WTC11 (cell line): ENCODE data around the gene ATG7. TPM values are rescaled to one million over a fixed set of nuclear protein-coding genes. Genes with fewer than 3 reads are reported as not detected.

Experiments used
- ATAC-seq: fragments of 200-7000 bp; cut with Tn5 transposase; 2 replicates; pipeline ENCODE4 v1.10.0; 2021; ENCODE audit warnings: mild to moderate bottlenecking, moderate library complexity
- CTCF ChIA-PET: fragments of 300-600 bp; sonication (Branson Sonifier 250); formaldehyde crosslinking; loops from one replicate; lab custom pipeline; 2021; ENCODE audit warnings: antibody characterized with exemption; lab: Charles Lee
- POLR2A ChIA-PET: fragments of 350-600 bp; sonication (Branson Sonifier 250); formaldehyde crosslinking; loops from one replicate; lab custom pipeline; 2021; ENCODE audit warnings: antibody characterized with exemption; lab: Charles Lee
- DNase-seq: peaks from one replicate; pipeline ENCODE4 v3.0.0; 2021; ENCODE audit warnings: low spot score
- H3K27ac Mint-ChIP-seq: 2 replicates; pipeline ENCODE4 v1.8.0; 2021; ENCODE audit warnings: mixed read lengths
- H3K27me3 Mint-ChIP-seq: 2 replicates; pipeline ENCODE4 v1.8.0; 2021; ENCODE audit warnings: low read depth, mild to moderate bottlenecking, moderate library complexity, mixed read lengths
- H3K36me3 Mint-ChIP-seq: 2 replicates; pipeline ENCODE4 v1.8.0; 2021; ENCODE audit warnings: mixed read lengths
- H3K4me1 Mint-ChIP-seq: 2 replicates; pipeline ENCODE4 v1.8.0; 2022; ENCODE audit warnings: mixed read lengths
- H3K4me3 Mint-ChIP-seq: 2 replicates; pipeline ENCODE4 v1.8.0; 2021; ENCODE audit warnings: mild to moderate bottlenecking, moderate library complexity, mixed read lengths
- H3K9me3 Mint-ChIP-seq: 2 replicates; pipeline ENCODE4 v1.8.0; 2021; ENCODE audit warnings: mixed read lengths
- CREM ChIP-seq: sonication (generic); formaldehyde crosslinking; IDR thresholded peaks from 2 replicates; pipeline ENCODE4 v1.8.1; 2022; ENCODE audit warnings: mild to moderate bottlenecking, missing genetic modification reagents, moderate library complexity
- ESRRA ChIP-seq: sonication (generic); formaldehyde crosslinking; IDR thresholded peaks from 2 replicates; pipeline ENCODE4 v1.8.1; 2022; ENCODE audit warnings: mild to moderate bottlenecking, missing genetic modification reagents, borderline replicate concordance
- FOXJ3 ChIP-seq: sonication (generic); formaldehyde crosslinking; IDR thresholded peaks from 2 replicates; pipeline ENCODE4 v1.9.0; 2021; ENCODE audit warnings: missing genetic modification reagents, mild to moderate bottlenecking, borderline replicate concordance
- JUN ChIP-seq: sonication (generic); formaldehyde crosslinking; IDR thresholded peaks from 2 replicates; pipeline ENCODE4 v1.8.0; 2023; ENCODE audit warnings: mild to moderate bottlenecking, missing genetic modification reagents
- NFYB ChIP-seq: sonication (generic); formaldehyde crosslinking; conservative IDR thresholded peaks from 2 replicates; pipeline ENCODE4 v1.8.0; 2022; ENCODE audit warnings: low read depth, missing genetic modification reagents
- PRRX2 ChIP-seq: fragments of 250-450 bp; sonication (Bioruptor Pico); IDR thresholded peaks from 2 replicates; pipeline ENCODE4 v1.8.0; 2021; ENCODE audit warnings: mild to moderate bottlenecking
- RORB ChIP-seq: fragments of 250-450 bp; sonication (Bioruptor Pico); IDR thresholded peaks from 2 replicates; pipeline ENCODE4 v1.9.0; 2021; ENCODE audit warnings: mild to moderate bottlenecking
- SMAD4 ChIP-seq: sonication (generic); formaldehyde crosslinking; IDR thresholded peaks from 2 replicates; pipeline ENCODE4 v1.8.0; 2022; ENCODE audit warnings: mild to moderate bottlenecking, missing genetic modification reagents
- SOX15 ChIP-seq: fragments of 250-450 bp; sonication (Bioruptor Pico); IDR thresholded peaks from 2 replicates; pipeline ENCODE4 v1.9.0; 2021; ENCODE audit warnings: mild to moderate bottlenecking
- SP1 ChIP-seq: sonication (generic); formaldehyde crosslinking; conservative IDR thresholded peaks from 2 replicates; pipeline ENCODE4 v1.8.1; 2022; ENCODE audit warnings: missing genetic modification reagents
- TEAD1 ChIP-seq: sonication (generic); formaldehyde crosslinking; IDR thresholded peaks from 2 replicates; pipeline ENCODE4 v1.8.0; 2022; ENCODE audit warnings: mild to moderate bottlenecking, missing genetic modification reagents
- TP53 ChIP-seq: sonication (generic); formaldehyde crosslinking; IDR thresholded peaks from 2 replicates; pipeline ENCODE4 v1.8.1; 2023; ENCODE audit warnings: mild to moderate bottlenecking, missing genetic modification reagents
- ZNF121 ChIP-seq: sonication (generic); formaldehyde crosslinking; IDR thresholded peaks from 2 replicates; pipeline ENCODE4 v1.8.0; 2023; ENCODE audit warnings: missing genetic modification reagents
- ZNF263 ChIP-seq: sonication (generic); formaldehyde crosslinking; IDR thresholded peaks from 2 replicates; pipeline ENCODE4 v1.8.1; 2022; ENCODE audit warnings: low read depth, mild to moderate bottlenecking, moderate library complexity, missing genetic modification reagents
- ZNF423 ChIP-seq: fragments of 250-450 bp; sonication (Bioruptor Pico); IDR thresholded peaks from 2 replicates; pipeline ENCODE4 v2.1.2; 2022; ENCODE audit warnings: mild to moderate bottlenecking, moderate library complexity
- total RNA-seq: library from RNA; stranded (reverse); gene quantifications from 3 replicates; pipeline ENCODE4 v1.2.3, GENCODE V29; 2021
- TF ChIP-seq, protein P1 (sequence below): fragments of 250-450 bp; sonication (Bioruptor Pico); IDR thresholded peaks from 2 replicates; pipeline ENCODE4 v1.9.0; 2021; ENCODE audit warnings: mild to moderate bottlenecking, borderline replicate concordance
- TF ChIP-seq, protein P2 (sequence below): sonication (generic); formaldehyde crosslinking; IDR thresholded peaks from 2 replicates; pipeline ENCODE4 v1.8.0; 2023; ENCODE audit warnings: missing genetic modification reagents, mild to moderate bottlenecking, borderline replicate concordance
- TF ChIP-seq, protein P3 (sequence below): sonication (generic); formaldehyde crosslinking; IDR thresholded peaks from 2 replicates; pipeline ENCODE4 v1.8.1; 2023; ENCODE audit warnings: mild to moderate bottlenecking, missing genetic modification reagents
- TF ChIP-seq, protein P4 (sequence below): sonication (generic); formaldehyde crosslinking; IDR thresholded peaks from 2 replicates; pipeline ENCODE4 v1.8.1; 2022; ENCODE audit warnings: mild to moderate bottlenecking, missing genetic modification reagents, moderate library complexity, borderline replicate concordance
- TF ChIP-seq, protein P5 (sequence below): sonication (generic); formaldehyde crosslinking; IDR thresholded peaks from 2 replicates; pipeline ENCODE4 v1.8.0; 2023; ENCODE audit warnings: mild to moderate bottlenecking, missing genetic modification reagents
- TF ChIP-seq, protein P6 (sequence below): sonication (generic); formaldehyde crosslinking; IDR thresholded peaks from 2 replicates; pipeline ENCODE4 v1.8.1; 2023; ENCODE audit warnings: mild to moderate bottlenecking, missing genetic modification reagents

Gene ATG7
- total RNA-seq, 1 experiment from 2014 or later, result 17.5 TPM

DNA sequence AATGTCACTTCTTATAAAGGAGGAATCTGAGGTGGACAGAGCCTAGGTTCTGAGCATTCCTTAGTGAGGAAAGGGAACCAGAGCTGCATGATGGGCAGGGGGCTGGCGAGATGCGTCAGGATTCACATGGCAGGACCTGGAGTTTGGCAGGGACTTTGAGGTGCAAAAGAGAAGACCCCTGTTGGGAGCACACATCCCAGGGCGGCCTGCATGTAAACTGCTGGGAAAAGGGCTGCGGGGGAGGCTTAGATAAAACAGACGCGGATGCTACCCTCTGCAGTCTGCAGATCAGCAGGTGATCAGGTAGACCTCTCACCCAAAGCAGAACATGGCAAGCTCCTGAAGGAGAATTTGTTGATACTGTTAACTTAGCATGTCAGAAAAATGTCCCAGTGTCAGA lies 203.1 kb downstream of the ATG7 start:
- no peak overlapping the region for H3K27ac Mint-ChIP-seq
- DNase-seq, result no peak
- TF ChIP-seq ZNF121 (CRISPR knock-in tag) (no peak), TP53 (no peak), TEAD1 (CRISPR knock-in tag) (no peak), ESRRA (CRISPR knock-in tag) (no peak), NFYB (CRISPR knock-in tag) (no peak)
- no peak overlapping the region for H3K4me3 Mint-ChIP-seq
- POLR2A ChIA-PET, result no interaction called here
- H3K36me3 Mint-ChIP-seq, result no peaks in the 10 kb centered on the region
- ATAC-seq, result peak; percentile 42; the same call in 1 of the 2 replicates
- no peaks in the 10 kb centered on the region for H3K9me3 Mint-ChIP-seq
- H3K4me1 Mint-ChIP-seq, result peaks cover 28% of the 10 kb centered on the region
- H3K27me3 Mint-ChIP-seq, result no peaks in the 10 kb centered on the region
- CTCF ChIA-PET, result no interaction called here

DNA sequence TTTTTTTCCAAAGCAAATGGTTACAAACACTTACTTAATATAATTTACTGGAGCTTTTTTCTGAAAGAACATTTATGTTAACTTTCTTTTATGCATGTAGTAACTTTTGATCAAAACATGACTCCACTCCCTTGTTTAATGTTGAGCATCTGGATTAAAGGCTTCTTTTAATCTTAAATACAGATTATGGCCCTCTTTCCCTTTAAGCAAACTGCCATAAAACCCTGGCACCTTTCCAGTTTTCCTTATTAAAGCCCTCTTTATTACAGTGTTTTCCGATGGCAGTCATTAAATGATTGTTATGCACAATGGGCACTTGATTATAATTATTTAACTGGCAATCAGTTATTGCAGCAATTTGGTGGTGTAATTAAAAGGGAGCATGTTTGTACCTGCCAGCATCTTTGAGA lies 204.5 kb downstream of the ATG7 start:
- no peak overlapping the region for H3K4me3 Mint-ChIP-seq
- H3K9me3 Mint-ChIP-seq, result no peaks in the 10 kb centered on the region
- DNase-seq, result no peak
- H3K4me1 Mint-ChIP-seq, result peaks cover 28% of the 10 kb centered on the region
- CTCF ChIA-PET, result no interaction called here
- H3K27me3 Mint-ChIP-seq, result no peaks in the 10 kb centered on the region
- no peak for ATAC-seq
- H3K27ac Mint-ChIP-seq, result no peak overlapping the region
- POLR2A ChIA-PET, result no interaction called here
- H3K36me3 Mint-ChIP-seq, result no peaks in the 10 kb centered on the region
- TF ChIP-seq PRRX2 (CRISPR knock-in tag) (no peak), FOXJ3 (CRISPR knock-in tag) (no peak), CREM (CRISPR knock-in tag) (no peak), SMAD4 (CRISPR knock-in tag) (no peak), ZNF423 (no peak), TP53 (no peak), SP1 (no peak), JUN (no peak), ZNF263 (CRISPR knock-in tag) (no peak), SOX15 (CRISPR knock-in tag) (no peak), RORB (no peak)
- TF ChIP-seq, protein P1, sequence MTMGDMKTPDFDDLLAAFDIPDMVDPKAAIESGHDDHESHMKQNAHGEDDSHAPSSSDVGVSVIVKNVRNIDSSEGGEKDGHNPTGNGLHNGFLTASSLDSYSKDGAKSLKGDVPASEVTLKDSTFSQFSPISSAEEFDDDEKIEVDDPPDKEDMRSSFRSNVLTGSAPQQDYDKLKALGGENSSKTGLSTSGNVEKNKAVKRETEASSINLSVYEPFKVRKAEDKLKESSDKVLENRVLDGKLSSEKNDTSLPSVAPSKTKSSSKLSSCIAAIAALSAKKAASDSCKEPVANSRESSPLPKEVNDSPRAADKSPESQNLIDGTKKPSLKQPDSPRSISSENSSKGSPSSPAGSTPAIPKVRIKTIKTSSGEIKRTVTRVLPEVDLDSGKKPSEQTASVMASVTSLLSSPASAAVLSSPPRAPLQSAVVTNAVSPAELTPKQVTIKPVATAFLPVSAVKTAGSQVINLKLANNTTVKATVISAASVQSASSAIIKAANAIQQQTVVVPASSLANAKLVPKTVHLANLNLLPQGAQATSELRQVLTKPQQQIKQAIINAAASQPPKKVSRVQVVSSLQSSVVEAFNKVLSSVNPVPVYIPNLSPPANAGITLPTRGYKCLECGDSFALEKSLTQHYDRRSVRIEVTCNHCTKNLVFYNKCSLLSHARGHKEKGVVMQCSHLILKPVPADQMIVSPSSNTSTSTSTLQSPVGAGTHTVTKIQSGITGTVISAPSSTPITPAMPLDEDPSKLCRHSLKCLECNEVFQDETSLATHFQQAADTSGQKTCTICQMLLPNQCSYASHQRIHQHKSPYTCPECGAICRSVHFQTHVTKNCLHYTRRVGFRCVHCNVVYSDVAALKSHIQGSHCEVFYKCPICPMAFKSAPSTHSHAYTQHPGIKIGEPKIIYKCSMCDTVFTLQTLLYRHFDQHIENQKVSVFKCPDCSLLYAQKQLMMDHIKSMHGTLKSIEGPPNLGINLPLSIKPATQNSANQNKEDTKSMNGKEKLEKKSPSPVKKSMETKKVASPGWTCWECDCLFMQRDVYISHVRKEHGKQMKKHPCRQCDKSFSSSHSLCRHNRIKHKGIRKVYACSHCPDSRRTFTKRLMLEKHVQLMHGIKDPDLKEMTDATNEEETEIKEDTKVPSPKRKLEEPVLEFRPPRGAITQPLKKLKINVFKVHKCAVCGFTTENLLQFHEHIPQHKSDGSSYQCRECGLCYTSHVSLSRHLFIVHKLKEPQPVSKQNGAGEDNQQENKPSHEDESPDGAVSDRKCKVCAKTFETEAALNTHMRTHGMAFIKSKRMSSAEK (CRISPR knock-in tag), result no peak
- TF ChIP-seq, protein P2, sequence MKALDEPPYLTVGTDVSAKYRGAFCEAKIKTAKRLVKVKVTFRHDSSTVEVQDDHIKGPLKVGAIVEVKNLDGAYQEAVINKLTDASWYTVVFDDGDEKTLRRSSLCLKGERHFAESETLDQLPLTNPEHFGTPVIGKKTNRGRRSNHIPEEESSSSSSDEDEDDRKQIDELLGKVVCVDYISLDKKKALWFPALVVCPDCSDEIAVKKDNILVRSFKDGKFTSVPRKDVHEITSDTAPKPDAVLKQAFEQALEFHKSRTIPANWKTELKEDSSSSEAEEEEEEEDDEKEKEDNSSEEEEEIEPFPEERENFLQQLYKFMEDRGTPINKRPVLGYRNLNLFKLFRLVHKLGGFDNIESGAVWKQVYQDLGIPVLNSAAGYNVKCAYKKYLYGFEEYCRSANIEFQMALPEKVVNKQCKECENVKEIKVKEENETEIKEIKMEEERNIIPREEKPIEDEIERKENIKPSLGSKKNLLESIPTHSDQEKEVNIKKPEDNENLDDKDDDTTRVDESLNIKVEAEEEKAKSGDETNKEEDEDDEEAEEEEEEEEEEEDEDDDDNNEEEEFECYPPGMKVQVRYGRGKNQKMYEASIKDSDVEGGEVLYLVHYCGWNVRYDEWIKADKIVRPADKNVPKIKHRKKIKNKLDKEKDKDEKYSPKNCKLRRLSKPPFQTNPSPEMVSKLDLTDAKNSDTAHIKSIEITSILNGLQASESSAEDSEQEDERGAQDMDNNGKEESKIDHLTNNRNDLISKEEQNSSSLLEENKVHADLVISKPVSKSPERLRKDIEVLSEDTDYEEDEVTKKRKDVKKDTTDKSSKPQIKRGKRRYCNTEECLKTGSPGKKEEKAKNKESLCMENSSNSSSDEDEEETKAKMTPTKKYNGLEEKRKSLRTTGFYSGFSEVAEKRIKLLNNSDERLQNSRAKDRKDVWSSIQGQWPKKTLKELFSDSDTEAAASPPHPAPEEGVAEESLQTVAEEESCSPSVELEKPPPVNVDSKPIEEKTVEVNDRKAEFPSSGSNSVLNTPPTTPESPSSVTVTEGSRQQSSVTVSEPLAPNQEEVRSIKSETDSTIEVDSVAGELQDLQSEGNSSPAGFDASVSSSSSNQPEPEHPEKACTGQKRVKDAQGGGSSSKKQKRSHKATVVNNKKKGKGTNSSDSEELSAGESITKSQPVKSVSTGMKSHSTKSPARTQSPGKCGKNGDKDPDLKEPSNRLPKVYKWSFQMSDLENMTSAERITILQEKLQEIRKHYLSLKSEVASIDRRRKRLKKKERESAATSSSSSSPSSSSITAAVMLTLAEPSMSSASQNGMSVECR, result no peak
- TF ChIP-seq, protein P3, sequence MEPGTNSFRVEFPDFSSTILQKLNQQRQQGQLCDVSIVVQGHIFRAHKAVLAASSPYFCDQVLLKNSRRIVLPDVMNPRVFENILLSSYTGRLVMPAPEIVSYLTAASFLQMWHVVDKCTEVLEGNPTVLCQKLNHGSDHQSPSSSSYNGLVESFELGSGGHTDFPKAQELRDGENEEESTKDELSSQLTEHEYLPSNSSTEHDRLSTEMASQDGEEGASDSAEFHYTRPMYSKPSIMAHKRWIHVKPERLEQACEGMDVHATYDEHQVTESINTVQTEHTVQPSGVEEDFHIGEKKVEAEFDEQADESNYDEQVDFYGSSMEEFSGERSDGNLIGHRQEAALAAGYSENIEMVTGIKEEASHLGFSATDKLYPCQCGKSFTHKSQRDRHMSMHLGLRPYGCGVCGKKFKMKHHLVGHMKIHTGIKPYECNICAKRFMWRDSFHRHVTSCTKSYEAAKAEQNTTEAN (CRISPR knock-in tag), result no peak
- TF ChIP-seq, protein P4, sequence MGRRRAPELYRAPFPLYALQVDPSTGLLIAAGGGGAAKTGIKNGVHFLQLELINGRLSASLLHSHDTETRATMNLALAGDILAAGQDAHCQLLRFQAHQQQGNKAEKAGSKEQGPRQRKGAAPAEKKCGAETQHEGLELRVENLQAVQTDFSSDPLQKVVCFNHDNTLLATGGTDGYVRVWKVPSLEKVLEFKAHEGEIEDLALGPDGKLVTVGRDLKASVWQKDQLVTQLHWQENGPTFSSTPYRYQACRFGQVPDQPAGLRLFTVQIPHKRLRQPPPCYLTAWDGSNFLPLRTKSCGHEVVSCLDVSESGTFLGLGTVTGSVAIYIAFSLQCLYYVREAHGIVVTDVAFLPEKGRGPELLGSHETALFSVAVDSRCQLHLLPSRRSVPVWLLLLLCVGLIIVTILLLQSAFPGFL, result no peak
- TF ChIP-seq, protein P5, sequence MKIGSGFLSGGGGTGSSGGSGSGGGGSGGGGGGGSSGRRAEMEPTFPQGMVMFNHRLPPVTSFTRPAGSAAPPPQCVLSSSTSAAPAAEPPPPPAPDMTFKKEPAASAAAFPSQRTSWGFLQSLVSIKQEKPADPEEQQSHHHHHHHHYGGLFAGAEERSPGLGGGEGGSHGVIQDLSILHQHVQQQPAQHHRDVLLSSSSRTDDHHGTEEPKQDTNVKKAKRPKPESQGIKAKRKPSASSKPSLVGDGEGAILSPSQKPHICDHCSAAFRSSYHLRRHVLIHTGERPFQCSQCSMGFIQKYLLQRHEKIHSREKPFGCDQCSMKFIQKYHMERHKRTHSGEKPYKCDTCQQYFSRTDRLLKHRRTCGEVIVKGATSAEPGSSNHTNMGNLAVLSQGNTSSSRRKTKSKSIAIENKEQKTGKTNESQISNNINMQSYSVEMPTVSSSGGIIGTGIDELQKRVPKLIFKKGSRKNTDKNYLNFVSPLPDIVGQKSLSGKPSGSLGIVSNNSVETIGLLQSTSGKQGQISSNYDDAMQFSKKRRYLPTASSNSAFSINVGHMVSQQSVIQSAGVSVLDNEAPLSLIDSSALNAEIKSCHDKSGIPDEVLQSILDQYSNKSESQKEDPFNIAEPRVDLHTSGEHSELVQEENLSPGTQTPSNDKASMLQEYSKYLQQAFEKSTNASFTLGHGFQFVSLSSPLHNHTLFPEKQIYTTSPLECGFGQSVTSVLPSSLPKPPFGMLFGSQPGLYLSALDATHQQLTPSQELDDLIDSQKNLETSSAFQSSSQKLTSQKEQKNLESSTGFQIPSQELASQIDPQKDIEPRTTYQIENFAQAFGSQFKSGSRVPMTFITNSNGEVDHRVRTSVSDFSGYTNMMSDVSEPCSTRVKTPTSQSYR (CRISPR knock-in tag), result no peak
- TF ChIP-seq, protein P6, sequence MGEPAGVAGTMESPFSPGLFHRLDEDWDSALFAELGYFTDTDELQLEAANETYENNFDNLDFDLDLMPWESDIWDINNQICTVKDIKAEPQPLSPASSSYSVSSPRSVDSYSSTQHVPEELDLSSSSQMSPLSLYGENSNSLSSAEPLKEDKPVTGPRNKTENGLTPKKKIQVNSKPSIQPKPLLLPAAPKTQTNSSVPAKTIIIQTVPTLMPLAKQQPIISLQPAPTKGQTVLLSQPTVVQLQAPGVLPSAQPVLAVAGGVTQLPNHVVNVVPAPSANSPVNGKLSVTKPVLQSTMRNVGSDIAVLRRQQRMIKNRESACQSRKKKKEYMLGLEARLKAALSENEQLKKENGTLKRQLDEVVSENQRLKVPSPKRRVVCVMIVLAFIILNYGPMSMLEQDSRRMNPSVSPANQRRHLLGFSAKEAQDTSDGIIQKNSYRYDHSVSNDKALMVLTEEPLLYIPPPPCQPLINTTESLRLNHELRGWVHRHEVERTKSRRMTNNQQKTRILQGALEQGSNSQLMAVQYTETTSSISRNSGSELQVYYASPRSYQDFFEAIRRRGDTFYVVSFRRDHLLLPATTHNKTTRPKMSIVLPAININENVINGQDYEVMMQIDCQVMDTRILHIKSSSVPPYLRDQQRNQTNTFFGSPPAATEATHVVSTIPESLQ (CRISPR knock-in tag), result no peak
